ENCODE results near the gene CLGN.
"Not testable (repeated sequence)": the region's sequence is repeated elsewhere in the genome, so short reads cannot be mapped to it uniquely, and the experiment has no call there.

DNA sequence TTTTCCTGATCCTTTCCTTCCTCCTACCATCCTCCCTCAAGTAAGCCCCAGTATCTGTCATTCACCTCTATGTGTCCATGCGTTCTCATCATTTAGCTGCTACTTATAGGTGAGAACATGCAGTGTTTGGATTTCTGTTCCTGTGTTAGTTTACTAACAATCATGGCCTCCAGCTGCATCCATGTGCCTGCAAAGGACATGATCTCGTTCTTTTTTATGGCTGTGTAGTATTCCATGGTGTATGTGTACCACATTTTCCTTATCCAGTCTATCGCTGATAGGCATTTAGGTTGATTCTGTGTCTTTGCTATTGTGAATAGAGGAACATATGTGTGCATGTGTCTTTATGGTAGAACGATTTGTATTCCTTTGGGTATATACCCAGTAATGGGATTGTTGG is 16.9 kb upstream of the CLGN start:
- TF ChIP-seq POLR2A (IDR thresholded peaks at IDR 0.05; ENCODE audit: low read depth, low read length); TAF1 (IDR thresholded peaks at IDR 0.05; ENCODE audit: borderline replicate concordance, low read depth, low read length): not testable (repeated sequence)
